HPDE6-E6E7 (cell line): ENCODE results near the gene DRAXIN.

ENCODE experiments used
- DNase-seq: peaks from one replicate; pipeline ENCODE4 v3.0.0; 2011; ENCODE audit warnings: missing footprints; ENCODE audit errors: extremely low spot score

The DRAXIN gene

DNA sequence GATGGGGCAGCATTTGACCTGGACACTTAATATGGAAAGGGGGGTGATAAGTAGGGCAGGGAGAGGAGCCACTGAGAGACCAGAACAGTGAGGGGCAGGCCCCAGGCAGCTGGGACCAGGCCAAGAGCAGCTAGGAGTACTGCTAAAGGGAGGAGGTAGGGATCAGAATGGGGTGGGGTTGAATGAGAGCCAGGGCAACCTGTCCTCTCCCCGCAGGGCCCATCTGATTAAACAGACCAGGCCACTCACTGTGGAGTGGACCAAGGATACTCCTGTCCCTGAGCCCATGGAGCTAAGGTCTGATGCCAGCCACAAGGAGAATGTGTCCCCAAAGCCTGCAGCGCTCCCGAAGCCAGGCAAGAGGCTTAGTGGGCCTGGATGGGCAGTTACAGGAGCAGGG, 72.6 kb downstream of the DRAXIN start:
- no peak for DNase-seq

- DNase-seq, result no peak
These were observed 73.0 kb downstream of the DRAXIN start for GRCh38 chr1:11764519-11764918.

GRCh38 chr1:11765661-11766428, 74.3 kb downstream of the DRAXIN start:
- no peak for DNase-seq

GRCh38 chr1:11766429-11766776, 74.9 kb downstream of the DRAXIN start:
- DNase-seq, result no peak

DNA sequence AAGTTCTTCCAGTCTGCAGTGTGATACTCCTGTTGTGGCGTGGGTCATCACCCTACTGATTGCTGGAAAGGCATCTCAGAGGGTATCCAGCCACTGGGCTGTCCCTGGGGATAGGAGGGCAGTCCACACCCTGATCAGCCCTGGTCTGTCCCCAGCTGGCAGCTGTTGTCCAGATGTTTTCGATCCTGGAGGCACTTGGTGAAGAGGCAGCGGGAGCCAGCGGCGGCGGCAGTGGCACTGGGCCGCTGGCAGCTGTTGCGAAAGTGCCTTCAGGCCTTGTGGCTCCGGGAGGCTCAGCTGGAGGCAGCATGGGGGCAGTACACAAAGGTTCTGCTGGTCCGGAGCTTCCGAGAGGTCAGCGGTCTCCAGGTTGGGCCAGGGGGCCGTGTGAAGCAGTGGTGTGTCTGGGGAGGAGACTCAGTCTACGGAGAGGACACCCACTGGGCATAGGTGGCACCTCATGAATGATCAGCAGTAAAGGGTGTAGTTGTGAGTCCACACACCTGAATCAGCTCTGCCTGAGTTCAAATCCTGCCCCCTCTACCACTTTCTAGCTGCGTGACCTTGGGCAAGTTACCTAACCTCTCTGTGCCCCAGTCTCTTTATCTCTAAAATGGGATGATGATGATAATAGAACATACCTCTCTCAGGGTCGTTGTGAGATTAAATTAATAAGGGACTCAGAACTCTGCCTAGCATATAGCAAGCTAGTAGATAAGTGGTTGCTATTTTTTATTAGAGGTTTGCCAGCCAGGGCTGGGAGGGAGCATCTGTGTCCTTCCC, 76.6 kb downstream of the DRAXIN start:
- no peak for DNase-seq

DNA sequence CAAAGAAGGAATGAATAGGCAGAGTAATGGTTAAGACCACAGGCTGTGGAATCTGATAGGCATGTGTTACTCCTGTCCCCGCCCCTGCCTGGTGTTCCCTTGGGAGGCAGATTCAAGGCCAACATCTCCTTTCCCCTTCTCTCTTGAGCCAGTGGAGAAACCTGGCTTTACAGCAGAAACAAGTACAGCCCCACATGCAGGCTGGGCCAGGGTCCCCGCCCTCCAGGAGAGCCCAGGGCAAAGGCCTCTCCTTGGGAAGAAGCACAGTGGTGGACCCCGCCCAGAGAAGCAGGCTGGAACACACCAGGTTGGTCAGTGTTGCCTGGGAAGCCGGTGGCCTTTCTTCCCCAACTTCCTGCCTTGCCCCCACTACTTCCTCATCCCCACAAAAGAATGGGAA, 77.3 kb downstream of the DRAXIN start:
- no peak for DNase-seq

- DNase-seq, result no peak
These were observed 77.8 kb downstream of the DRAXIN start for GRCh38 chr1:11769274-11769673.

DNA sequence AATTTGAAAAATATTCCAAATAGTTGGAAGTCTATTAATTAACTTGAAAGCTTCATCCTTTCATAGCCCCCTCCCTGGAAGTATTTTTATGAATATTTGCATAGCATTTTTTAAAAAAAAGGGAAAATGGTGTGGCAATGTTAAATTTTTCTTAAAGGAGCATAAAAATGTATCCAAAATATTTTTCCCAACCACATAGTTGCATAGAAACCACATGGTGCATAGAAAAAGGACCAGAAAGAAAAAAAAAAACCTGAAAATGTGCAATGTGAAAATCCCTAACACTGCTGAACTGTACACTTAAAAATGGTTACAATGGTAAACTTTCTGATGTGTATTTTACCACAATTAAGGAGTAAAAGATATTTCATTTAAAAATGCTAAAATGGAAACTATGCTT, 78.5 kb downstream of the DRAXIN start:
- DNase-seq, result no peak

- no peak for DNase-seq
These were observed 80.1 kb downstream of the DRAXIN start for GRCh38 chr1:11771481-11772043.

- DNase-seq, result no peak
These were observed 80.9 kb downstream of the DRAXIN start for GRCh38 chr1:11772458-11772857.

DNA sequence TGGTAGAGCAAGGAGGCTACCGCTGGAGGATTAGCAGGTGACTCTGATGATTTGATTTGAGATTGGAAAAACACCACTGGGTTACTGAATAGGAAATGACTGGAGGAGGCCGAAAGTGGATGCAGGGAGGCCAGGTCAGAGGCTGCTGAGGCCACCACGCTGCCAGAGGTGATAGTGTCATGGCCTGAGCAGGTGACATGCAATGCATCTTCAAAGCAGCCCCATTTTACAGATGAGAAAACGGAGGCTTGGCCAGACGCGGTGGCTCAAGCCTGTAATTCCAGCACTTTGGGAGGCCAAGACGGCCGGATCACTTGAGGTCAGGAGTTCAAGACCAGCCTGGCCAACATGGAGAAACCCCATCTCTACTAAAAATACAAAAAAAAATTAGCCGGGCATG, 83.2 kb downstream of the DRAXIN start:
- DNase-seq, result no peak
